ENCODE results near the gene RAB5IF.
"Not testable (repeated sequence)": the region's sequence is repeated elsewhere in the genome, so short reads cannot be mapped to it uniquely, and the experiment has no call there.

DNA sequence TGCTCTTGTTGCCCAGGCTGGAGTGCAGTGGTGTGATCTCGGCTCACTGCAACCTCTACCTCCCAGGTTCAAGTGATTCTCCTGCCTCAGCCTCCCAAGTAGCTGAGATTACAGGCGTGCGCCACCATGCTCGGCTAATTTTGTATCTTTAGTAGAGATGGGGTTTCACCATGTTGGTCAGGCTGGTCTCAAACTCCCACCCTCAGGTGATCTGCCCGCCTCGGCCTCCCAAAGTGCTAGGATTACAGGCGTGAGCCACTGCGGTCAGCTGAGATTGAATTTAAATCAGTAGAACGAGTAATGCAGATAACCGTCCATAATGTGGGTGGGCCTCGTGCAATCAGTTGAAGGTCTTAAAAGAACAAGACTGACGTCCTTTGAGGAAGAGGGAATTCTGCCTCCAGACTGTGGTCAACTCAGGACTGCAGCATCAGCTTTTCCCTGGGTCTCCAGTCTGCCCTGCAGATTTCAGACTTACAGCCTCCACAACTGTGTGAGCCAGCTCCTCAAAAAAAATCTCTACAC, 33.4 kb downstream of the RAB5IF start:
- not testable (repeated sequence) for TF ChIP-seq CTCF, POLR2A (IDR thresholded peaks at IDR 0.05)

Data from thyroid gland (tissue), 4 donors.